Retina (tissue), 1 donor: ENCODE measurements around the gene TMPRSS9.
"Not testable (repeated sequence)": the region's sequence is repeated elsewhere in the genome, so short reads cannot be mapped to it uniquely, and the experiment has no call there.

Experiments used
- DNase-seq: peaks from one replicate; pipeline ENCODE4 v3.0.0-alpha.2; 2016

TMPRSS9 gene

DNA sequence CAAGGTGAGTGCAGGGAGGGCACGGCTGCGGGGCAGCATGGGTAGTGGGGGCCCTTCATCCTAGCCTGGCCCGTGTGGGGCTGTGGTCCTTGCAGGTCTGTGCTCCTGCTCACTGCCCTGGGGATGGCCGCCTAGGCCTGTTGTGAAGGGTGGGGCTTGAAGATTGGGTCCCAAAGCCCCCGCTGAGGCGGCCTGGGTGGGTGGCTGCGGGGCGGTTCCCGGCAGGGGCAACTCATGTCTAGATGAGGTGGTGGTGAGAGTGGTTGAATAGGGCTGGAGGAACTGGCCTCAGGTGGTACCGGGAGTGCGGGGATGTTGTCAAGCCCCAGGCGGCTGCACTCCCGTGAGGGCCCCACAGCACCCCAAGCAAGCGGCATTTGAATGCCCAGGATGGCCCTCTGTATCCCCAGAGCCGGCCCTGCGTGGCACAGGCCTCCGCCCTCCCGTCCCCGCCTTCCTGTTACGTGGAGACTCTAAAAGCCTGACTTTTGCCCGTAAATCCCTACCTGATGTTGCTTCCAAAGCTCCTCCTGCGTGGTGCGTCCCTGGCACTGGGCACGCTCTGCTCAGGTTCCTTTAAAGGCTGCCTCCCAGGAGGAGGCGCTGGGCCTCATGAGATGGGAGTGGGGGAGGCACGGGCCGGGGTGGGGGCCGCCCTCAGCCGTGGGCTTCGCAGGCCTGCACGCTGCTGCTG lies 16.6 kb upstream of the TMPRSS9 start:
- DNase-seq = no peak

DNA sequence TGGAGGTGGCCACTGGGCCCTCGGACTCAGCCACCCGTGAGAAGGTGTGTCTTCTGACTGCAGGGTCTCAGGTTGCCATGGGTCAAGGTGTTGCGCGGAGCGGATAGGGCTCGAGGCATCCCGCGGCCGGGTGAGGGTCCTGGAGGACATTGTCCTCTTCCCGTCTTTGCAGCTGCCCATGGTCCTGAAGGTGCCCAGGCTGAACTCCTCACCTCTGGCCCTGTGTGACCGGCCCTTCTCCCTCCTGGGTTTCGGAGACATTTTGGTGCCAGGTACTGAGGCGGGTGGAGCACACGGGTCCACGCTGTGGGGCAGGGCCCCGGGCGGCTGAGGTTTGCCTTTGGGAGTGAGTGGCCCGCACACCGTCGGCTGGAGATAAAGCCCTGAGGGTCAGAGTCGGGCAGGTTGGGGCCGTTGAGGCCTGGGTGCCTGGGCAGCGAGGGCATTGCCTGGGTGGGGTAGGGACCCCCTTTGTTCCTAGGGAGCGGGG lies 15.6 kb upstream of the TMPRSS9 start:
- no peak for DNase-seq

DNA sequence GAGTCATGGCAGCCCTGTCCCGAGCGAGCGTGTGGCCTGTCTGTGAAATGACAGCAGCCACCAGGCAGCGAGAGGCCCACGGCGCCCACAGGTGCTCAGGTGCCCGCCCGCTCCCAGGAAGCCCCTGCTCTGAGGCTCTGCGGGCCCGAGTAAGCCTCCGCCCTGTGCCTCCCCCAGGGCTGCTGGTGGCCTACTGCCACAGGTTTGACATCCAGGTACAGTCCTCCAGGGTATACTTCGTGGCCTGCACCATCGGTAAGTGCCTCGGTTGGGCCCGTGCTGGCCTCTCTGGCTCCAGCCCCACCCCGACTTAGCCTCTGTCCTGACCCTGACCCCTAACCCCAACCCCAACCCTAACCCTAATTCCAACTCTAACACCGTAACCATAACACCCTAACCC lies 15.0 kb upstream of the TMPRSS9 start:
- no peak for DNase-seq

DNA sequence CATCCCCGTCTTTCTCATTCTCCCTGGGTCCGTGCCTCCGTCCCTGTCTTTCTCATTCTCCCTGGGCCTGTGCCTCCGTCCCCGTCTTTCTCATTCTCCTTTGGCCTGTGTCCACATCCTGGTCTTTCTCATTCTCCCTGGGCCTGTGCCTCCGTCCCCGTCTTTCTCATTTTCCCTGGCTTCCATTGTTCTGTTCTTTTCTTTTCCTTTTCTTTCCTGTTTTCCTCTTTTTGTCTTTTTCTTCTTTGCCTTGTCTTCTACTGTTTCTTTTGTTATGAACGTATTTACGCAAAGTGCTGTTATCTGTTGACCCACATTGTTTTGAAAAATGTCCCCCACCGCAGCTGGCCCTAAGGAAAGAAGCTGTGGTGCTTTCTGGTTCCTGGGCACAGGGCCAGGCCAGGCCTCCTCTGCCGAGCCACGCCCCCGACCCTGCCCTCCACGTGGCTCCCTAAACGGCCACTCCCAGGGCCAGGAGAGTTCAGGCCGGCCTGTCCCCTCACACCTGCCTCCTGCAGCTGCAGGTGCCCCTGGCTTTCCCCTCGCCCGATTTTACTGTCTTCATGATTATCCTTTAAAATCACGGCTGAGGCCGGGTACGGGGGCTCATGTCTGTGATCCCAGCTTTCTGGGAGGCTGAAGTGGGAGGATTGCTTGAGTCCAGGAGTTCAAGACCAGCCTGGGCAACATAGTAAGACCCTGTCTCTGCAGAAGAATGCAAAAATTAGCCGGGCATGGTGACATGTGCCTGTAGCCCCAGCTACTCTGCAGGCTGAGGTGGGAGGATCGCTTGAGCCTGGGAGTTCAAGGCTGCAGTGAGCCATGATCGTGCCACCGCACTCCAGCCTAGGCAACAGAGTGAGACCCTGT lies 14.0 kb upstream of the TMPRSS9 start:
- DNase-seq = no peak

DNA sequence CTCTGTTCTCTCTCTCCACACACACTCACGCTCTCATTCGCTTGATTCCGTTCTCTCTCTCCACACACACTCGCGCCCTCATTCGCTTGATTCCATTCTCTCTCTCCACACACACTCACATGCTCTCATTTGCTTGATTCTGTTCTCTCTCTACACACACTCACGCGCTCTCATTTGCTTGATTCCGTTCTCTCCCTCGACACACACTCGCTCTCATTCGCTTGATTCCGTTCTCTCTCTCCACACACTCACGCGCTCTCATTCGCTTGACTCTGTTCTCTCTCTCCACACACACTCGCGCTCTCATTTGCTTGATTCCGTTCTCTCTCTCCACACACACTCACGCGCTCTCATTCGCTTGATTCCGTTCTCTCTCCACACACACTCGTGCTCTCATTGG lies 10.2 kb upstream of the TMPRSS9 start:
- DNase-seq = not testable (repeated sequence)

DNA sequence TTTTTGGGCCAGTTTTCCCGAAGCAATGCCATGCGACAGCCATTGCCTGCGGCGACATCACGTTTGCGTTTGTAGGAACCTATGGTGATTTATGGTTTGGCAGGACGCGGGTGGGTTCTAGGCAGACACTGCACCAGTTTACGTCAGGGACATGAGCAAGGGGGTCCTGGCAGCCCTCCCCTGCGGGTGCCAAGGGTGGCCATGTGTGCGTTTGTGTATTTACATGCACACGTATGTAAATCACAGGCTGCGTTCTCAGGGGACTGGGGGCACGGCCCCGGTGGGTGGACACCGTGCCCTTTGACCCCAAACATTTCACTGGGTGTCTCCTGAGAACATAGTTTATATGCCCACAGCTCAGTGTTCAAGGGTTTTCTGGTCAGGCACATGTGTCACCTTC lies 9.4 kb upstream of the TMPRSS9 start:
- no peak for DNase-seq

DNA sequence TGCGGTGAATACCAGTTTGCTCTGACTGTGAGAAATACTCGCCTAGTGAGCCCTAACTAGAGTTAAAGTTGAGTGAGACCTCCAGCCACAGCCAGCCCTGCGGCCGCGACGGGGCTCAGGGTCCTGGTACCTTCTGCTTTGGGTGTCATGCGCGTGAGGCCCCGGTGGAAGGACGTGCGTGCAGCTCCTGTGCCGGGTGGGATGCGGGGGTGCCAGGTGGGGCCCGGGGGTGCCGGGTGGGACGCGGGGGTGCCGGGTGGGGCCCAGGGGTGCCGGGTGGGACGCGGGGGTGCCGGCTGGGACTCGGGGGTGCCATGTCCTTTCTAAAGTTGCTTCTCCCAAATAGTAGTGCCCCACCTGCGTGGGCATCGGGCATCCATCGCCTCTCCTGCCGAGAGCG lies 8.5 kb upstream of the TMPRSS9 start:
- DNase-seq = no peak

DNA sequence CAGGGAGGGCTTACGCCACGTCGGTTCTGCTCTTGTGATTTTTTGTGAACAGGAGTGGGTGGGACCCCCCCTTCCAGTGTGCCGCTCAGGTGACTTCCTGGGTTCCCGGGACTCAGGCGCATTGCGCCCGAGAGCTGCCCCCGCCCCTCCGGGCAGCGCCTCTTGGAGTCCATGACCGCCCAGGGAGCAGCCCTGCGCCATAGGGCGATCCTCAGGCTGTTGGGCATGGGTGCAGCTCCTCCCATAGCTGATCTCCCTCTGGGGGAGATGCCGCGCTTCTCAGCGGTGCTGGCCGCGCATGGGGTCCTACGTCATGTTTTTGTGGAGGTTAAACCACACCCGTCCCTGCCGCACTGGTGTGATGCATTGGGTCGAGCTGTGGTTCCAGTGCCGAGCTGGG lies 7.9 kb upstream of the TMPRSS9 start:
- DNase-seq = no peak

DNA sequence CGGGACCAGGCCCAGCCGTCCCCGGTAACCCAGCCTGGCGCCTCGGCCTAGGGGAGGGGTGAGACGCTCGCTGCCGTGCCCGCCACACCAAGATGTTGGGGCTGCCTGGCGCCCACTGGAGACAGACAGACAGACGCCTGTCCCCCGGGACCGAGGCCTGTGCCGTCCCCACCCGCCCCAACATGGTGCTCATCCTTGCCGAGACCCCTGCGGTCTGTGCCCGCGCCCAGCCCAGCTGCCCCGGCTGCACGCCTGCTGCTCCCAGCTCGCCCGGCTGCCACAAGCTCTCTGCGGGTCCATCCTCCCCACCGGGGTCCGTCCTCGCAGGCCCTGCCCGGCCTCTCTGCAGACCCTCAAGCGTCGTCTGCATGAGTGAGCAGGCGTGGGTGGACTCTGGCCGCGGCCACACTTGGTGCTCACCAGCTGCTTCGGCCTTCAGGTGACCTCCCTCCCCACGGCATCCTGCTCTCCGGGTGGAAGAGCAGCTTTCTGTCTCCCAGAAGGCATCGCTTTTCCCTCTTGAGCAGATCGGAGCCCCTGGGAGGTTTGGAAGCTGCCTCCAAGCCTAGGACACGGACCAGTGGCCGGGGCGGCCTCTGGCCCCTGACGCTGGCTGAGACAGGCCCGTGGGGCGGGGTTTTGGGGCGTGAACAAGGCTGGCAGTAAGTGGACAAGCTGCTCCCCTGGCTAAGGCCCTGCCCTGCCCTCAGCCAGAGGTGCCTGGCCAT lies 6.7 kb upstream of the TMPRSS9 start:
- DNase-seq = no peak

DNA sequence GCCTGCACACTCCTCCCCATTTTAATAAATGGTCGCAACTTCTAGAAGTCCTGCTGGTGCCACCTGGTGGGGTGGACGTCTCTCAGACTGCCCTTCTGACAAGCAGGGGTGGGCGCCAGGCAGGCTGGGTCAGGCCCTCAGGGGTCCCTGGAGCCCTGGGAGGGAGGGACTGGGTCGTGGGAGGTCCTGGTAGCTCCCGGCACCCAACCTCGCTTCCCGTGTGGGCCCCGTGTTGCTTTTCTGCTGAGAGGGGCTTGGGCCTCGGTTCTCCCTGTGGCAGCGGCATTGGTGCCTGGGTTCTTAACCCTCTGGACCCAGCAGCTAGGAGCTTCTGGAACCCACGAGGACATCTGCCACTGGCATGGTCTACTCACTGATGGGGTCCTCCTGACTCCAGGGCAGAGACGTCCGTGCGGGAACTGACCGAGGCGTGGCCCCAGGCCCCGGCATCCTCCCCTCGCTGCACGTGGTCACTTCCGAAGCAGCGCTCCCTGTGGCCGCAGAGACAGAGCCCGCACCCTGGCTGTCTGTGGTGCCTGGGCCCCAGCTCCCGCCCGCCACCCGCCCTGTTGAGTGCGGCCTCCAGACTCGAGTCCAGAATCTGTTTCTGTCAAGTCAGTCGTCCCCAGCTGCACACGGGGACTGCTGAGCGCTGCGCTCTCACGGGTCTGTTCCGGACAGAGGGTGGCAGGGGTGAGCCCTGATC lies 6.0 kb upstream of the TMPRSS9 start:
- no peak for DNase-seq

DNA sequence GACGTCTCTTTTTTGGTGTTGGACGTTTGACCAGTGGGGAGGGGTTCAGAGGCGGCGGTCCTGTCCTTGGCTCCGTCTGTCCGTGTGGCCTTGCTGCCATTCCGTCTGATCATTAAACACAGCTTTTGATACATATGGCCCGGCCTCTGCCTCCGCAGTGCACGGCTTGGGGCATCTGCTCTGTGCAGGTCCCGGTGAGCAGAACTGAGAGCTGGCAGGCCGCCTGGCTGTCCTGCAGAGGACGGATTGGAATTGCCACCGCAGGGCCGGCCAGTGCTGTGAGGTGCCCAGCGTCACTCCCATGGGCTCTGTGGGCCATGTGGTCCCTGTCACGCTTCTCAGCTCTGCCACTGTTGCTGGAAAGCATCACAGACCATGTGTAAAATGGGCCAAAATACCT lies 5.4 kb upstream of the TMPRSS9 start:
- no peak for DNase-seq

DNA sequence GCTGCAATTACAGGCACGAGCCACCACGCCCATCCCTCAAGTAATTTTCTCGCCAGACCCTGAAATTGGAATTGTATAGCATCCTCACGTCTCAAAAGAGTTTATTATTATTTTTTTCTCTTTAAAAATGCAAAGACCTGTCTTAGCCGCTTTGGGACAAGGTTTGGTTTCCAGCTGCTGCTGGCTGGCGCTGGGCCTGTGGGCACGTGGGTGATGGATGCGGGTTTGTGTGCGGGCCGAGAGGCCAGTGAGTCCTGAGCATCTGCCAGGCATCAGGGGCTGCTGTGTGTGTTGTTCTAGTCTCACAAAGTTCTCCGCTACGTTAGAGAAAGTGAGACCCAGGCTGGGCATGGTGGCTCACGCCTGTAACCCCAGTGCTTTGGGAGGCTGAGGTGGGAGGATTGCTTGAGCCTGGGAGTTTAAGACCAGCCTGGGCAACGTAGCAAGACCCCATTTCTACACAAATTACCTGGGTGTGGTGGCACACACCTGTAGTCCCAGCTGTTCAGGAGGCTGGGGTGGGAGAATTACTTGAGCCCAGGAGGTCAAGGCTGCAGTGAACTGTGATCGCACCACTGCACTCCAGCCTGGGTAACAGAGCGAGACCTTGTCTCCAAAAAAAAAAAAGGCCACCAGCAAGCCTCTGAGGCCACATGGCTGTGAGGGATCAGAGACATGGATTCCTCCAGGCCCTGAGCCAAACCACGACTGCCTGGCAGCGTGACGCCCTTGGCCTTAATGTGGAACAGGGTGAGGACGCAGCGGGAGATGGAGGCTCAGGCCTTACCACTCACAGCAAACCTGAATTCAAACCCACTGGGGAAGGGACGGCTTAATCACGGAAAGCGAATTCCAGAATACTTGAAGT lies 4.7 kb upstream of the TMPRSS9 start:
- no peak for DNase-seq

DNA sequence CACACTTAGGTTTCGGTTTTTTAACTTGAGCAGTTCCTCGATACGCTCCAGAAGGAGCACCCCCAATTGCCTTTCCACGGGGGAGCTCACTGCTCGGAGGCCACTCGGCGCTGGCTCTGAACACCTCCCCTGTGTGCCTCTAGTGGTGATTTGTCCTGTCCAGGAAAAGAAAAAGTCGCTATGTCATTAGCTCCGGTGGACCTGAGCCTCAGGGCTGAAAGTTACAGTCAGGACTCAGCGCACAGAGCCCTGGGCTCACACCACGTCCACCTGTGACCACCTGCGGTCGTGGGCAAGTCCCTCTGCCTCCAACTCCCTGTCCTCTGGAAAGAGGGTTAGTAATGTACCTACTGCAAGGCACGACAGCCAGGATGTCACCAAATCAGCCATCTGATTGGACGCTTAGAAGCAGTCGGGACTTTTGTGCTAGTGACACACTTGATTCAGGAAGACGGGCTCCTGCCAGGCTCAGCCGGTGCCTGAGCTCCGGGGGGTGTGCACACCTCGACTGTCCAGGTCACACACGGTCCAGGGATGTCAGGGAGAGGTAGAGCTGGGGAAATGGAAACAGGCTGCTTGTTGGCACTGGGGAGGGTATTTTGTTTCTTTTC lies 3.9 kb upstream of the TMPRSS9 start:
- no peak for DNase-seq

DNA sequence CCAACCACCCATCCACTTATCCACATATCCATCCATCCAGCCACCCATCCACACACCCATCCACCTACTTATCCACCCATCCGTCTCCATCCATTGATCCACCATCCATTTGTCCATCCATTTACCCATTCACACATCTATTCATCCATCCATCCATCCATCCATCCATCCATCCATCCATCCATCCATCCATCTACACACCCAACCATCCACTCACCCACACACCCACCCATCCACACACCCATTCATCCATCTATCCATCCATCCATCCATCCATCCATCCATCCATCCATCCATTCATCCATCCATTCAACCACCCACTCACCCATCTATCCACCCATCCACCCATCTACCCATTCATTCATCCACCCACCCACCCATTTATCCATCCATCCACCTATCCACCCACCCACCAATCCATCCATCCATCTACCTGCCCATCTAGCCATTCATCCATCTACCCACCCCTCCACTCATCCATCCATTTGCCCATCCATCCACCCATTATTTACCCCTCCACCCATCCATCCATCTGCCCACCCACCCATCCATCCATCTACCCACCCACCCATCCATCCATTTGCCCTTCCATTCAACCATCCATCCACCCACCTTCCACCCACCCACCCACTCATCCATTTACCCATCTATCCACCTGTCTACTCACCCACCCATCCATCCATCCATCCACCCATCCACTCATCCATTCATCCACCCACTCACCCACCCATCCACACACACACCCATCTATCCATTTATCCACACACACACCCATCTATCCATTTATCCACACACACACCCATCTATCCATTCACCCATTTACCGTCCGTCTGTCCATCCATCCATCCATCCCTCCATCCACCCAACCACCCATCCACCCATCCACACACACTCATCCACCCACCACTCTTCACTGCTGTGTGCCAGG lies 2.5 kb upstream of the TMPRSS9 start:
- DNase-seq = no peak

DNA sequence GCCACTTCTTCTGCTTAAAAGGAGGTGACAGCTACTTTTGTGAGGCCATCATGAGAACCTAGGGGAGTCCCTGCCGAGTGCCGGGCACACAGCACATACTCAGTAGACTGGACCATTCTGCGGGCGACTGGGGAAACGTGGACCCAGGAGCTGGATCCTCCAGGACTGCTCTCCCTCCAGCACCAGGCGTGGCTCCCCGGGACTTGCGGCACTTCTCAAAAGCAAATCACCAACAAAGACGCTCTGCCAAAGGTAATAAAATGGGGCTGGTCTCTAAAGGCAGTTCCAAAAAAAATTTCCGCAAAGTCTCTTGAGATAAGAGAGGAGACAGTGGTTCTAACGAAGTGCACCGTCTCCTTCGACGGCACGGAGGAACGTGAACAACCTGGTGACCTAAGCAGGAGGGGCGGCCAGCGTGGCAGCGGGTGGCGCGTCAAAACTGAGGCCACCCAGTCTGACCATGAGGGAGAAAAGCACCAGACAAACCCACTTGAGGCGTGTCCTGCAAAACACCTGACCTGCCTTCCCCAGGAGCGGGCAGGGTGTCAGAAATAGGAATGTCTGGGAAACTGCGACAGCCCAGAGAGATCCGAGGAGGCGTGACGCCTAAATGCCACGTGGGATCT lies 1.4 kb upstream of the TMPRSS9 start:
- DNase-seq = no peak

DNA sequence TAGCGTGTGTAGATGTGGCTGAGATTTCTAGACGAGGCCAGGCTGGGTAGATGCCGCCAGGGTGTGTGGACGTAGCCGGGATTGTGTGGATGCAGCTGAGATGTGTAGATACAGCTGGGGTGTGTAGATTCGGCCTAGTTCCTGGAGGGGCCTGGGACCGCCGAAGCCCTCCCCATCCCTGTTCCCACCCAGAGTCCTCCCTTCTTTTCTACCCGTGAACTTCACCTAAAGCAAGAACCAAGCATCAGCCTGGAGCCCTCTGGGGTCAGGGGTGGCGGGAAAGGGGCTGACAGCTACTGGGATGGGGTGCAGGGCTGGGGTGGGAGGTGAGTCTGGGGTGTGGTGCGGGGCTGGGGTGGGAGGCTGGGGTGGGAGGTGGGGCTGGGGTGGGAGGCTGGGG lies 768 bp downstream of the TMPRSS9 start:
- DNase-seq = no peak

DNA sequence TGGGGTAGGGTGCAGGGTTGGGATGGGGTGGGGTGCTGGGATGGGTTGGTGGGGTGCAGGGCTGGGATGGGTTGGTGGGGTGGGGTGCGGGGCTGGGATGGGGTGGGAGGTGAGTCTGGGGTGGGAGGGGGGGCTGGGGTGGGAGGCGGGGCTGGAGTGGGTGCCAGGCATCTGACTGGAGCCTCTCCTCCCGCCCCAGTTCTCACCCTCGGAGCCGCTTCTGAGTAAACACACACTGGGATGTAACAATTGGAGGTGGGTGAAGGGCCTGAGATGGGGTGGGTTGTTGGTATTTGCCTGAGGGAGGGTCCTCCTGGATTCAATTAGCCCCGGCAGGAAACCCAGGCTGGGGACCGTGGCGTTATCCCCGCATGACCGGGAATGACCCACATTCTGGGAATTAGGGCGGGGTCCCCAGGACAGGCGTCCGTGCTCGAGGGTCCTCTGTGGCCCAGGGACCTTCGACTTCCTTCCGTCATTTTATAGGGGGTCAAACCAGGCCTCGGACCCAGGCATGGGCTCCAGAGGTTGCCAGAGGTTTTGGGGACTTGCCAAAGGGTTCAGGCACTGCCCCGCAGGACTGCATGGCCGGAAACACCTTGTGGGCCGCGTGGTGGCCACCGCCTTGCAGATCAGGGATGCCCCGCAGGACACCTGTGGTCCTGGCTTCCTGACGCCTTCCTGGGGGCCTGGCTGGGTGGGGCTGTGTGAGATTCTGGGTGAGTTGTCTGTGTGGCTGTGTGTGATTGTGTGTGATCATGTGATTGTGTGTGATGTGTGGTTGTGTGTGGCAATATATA lies 1.4 kb downstream of the TMPRSS9 start:
- no peak for DNase-seq

DNA sequence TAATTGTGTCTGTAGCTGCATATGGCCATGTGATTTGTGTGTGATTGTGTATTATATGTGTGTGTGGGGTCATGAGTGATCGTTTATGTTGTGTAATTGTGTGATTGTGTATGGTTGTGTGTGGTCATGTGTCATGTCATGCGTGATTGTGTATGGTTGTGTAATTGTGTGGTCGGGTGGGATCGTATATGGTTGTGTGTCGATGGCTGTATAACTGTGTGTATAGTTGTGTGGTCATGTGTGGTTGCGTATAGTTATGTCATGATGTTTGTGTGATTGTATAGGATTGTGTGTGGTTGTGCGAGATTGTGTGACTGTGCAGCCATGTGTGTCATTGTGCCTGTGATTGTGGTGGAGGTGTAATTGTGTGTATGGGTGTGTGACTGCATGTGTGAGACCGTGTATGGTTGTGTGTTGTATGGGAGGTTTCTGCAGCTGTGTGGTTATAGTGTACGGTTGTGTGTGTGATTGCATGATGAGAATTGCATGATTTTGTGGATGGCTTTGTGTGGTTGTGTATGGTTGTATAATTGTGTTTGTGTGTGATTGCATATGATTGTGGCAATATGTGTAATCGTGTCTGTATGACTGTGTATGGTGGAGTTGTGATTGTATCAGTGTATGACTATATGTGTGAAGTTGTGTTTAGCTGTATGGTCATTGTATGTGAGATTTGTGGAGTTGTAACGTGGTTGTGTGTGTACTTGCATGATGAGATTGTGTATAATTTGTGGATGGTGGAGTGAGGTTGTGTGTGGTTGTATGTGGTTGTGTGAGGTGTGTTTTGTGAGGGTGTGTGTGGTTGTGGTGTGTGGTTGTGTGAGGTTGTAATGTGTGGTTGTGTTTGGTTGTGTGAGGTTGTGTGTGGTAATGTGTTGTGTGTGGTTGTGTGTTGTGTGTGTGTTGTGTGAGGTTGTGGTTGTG lies 2.2 kb downstream of the TMPRSS9 start:
- DNase-seq = no peak
